ENCODE data around the gene TRERF1.

TRERF1 gene

DNA sequence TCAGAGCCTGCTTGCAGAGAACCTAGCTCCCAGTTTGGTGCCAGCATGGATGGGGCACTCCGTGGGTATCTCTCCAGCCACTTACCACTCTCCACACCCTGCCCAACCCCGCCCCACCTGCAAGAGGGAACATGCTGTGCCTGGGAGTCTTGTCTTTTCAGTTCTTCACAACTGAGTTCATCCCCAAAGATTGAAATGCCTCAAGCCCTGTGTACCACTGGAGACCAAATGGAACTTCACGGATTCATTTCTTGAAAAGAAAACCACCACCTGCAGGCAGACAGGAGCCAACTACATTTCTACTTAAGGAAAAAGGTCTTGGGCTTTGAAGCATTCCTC is 50.1 kb downstream of the TRERF1 start:
- Histone ChIP-seq H3K9me3 (ENCODE audit: control insufficient read depth, insufficient read depth, low read length) (no peaks in the 10 kb centered on the region), H3K4me3 (ENCODE audit: low read depth, low read length) (no peak overlapping the region), H3K27me3 (ENCODE audit: control insufficient read depth, insufficient read depth, low read length) (no peaks in the 10 kb centered on the region), H3K9ac (ENCODE audit: low read depth, low read length) (no peak overlapping the region), H3K4me1 (ENCODE audit: control insufficient read depth, insufficient read depth, low read length) (peaks cover 41% of the 10 kb centered on the region), H3K36me3 (ENCODE audit: control insufficient read depth, insufficient read depth, low read length) (no peaks in the 10 kb centered on the region)

- H3K4me3 ChIP-seq (ENCODE audit: low read depth, low read length) = no peak overlapping the region
- no peak overlapping the region for H3K9ac ChIP-seq (ENCODE audit: low read depth, low read length)
These were observed 50.7 kb downstream of the TRERF1 start for GRCh38 chr6:42400886-42401612.

GRCh38 chr6:42400061-42400760 is 51.5 kb downstream of the TRERF1 start:
- H3K4me1 ChIP-seq (ENCODE audit: control insufficient read depth, insufficient read depth, low read length) = peaks cover 38% of the 10 kb centered on the region
- H3K9me3 ChIP-seq (ENCODE audit: control insufficient read depth, insufficient read depth, low read length) = no peaks in the 10 kb centered on the region
- no peak overlapping the region for H3K4me3 ChIP-seq (ENCODE audit: low read depth, low read length)
- H3K36me3 ChIP-seq (ENCODE audit: control insufficient read depth, insufficient read depth, low read length) = no peaks in the 10 kb centered on the region
- H3K9ac ChIP-seq (ENCODE audit: low read depth, low read length) = no peak overlapping the region
- no peaks in the 10 kb centered on the region for H3K27me3 ChIP-seq (ENCODE audit: control insufficient read depth, insufficient read depth, low read length)

More at GRCh38 chr6:42400886-42401612, 50.7 kb downstream of the TRERF1 start:
- Histone ChIP-seq H3K9me3 (ENCODE audit: control insufficient read depth, insufficient read depth, low read length) (no peaks in the 10 kb centered on the region), H3K36me3 (ENCODE audit: control insufficient read depth, insufficient read depth, low read length) (no peaks in the 10 kb centered on the region), H3K4me1 (ENCODE audit: control insufficient read depth, insufficient read depth, low read length) (peaks cover 41% of the 10 kb centered on the region), H3K27me3 (ENCODE audit: control insufficient read depth, insufficient read depth, low read length) (no peaks in the 10 kb centered on the region)

- H3K4me3 ChIP-seq (ENCODE audit: low read depth, low read length) = no peak overlapping the region
- peaks cover 10% of the 10 kb centered on the region for H3K4me1 ChIP-seq (ENCODE audit: control insufficient read depth, insufficient read depth, low read length)
- no peaks in the 10 kb centered on the region for H3K27me3 ChIP-seq (ENCODE audit: control insufficient read depth, insufficient read depth, low read length)
- H3K9ac ChIP-seq (ENCODE audit: low read depth, low read length) = no peak overlapping the region
- H3K9me3 ChIP-seq (ENCODE audit: control insufficient read depth, insufficient read depth, low read length) = no peaks in the 10 kb centered on the region
- no peaks in the 10 kb centered on the region for H3K36me3 ChIP-seq (ENCODE audit: control insufficient read depth, insufficient read depth, low read length)
These were observed 55.0 kb downstream of the TRERF1 start for GRCh38 chr6:42396720-42397119.

DNA sequence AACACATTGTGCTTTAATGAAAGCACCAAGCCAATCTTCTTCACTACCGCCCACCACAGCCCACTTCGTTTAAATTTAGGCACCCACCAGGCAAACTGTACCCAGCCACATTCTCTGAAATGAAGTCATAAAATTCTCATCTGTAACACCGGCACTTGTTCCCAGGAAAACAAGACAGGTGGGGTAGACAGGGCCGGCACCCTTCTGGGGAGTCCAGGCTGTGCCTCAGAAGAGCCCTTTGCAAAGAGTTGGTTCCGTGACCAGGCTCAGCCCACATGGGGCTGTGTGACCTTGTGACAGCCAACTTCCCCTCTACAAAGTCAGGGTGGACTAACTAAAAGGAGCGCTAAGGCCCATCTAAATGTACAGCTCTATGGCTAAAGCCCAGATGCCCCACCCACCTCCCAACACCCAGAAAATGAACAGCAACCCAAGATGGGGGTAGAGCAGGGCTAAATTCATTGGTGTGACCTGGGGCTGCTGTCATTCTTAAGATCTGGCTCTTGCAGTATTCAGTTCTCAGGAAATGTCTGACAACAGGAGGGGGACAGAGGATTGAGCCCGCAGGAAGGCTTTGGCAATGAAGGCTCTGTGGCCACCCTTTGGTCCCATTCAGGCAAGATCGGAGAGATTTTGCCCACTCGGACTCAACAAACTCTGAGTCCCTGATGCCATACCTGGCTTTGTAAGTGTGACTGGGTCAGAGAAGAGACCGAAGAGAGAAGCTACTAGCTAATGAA is 56.7 kb downstream of the TRERF1 start:
- Histone ChIP-seq H3K27me3 (ENCODE audit: control insufficient read depth, insufficient read depth, low read length) (no peaks in the 10 kb centered on the region), H3K9me3 (ENCODE audit: control insufficient read depth, insufficient read depth, low read length) (no peaks in the 10 kb centered on the region), H3K4me3 (ENCODE audit: low read depth, low read length) (no peak overlapping the region), H3K9ac (ENCODE audit: low read depth, low read length) (no peak overlapping the region), H3K4me1 (ENCODE audit: control insufficient read depth, insufficient read depth, low read length) (peaks cover 15% of the 10 kb centered on the region), H3K36me3 (ENCODE audit: control insufficient read depth, insufficient read depth, low read length) (no peaks in the 10 kb centered on the region)

DNA sequence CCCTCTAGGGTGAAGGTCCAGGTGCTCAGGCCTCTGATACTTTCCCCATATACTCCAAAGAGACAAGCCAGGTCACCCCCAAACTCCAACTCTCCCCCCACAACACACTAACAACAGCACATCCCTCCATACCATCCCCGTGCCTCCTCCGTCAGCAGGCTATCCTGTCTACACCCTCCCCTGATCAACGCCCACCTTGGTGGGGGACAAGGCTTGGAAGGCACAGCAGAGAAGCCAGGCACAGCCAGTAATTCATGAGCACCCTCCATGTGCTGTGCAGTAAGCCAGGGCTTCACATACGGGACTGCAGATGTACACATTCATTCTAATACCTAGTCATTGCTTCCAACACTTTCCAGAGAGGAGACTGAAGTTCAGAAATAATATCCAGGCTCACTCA is 57.6 kb downstream of the TRERF1 start:
- Histone ChIP-seq H3K4me1 (ENCODE audit: control insufficient read depth, insufficient read depth, low read length) (peaks cover 21% of the 10 kb centered on the region), H3K4me3 (ENCODE audit: low read depth, low read length) (no peak overlapping the region), H3K9me3 (ENCODE audit: control insufficient read depth, insufficient read depth, low read length) (no peaks in the 10 kb centered on the region), H3K9ac (ENCODE audit: low read depth, low read length) (no peak overlapping the region), H3K27me3 (ENCODE audit: control insufficient read depth, insufficient read depth, low read length) (no peaks in the 10 kb centered on the region), H3K36me3 (ENCODE audit: control insufficient read depth, insufficient read depth, low read length) (no peaks in the 10 kb centered on the region)

- no peaks in the 10 kb centered on the region for H3K27me3 ChIP-seq (ENCODE audit: control insufficient read depth, insufficient read depth, low read length)
- H3K9me3 ChIP-seq (ENCODE audit: control insufficient read depth, insufficient read depth, low read length) = no peaks in the 10 kb centered on the region
- no peak overlapping the region for H3K4me3 ChIP-seq (ENCODE audit: low read depth, low read length)
- no peaks in the 10 kb centered on the region for H3K36me3 ChIP-seq (ENCODE audit: control insufficient read depth, insufficient read depth, low read length)
- no peak overlapping the region for H3K9ac ChIP-seq (ENCODE audit: low read depth, low read length)
- peaks cover 21% of the 10 kb centered on the region for H3K4me1 ChIP-seq (ENCODE audit: control insufficient read depth, insufficient read depth, low read length)
These were observed 58.4 kb downstream of the TRERF1 start for GRCh38 chr6:42393339-42393738.

DNA sequence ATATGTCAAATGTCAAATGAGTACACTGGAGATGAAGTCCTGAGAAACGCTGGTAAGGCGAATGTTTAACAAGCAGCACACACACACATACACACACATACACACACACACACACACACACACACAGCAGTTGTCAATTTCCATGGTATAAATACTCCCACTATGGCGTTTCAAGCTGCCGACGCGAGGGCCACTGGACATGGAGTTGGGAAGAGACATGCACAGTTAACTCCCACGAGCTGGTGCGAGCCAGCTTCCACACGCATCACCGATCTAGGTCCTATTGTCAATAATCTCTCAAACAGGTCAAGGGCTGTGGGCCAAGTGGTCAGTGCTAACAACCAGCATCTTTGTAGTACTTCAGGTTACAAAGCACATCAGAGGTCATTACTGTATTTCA is 58.9 kb downstream of the TRERF1 start:
- H3K9ac ChIP-seq (ENCODE audit: low read depth, low read length) = no peak overlapping the region
- no peaks in the 10 kb centered on the region for H3K27me3 ChIP-seq (ENCODE audit: control insufficient read depth, insufficient read depth, low read length)
- no peaks in the 10 kb centered on the region for H3K9me3 ChIP-seq (ENCODE audit: control insufficient read depth, insufficient read depth, low read length)
- no peak overlapping the region for H3K4me3 ChIP-seq (ENCODE audit: low read depth, low read length)
- peaks cover 21% of the 10 kb centered on the region for H3K4me1 ChIP-seq (ENCODE audit: control insufficient read depth, insufficient read depth, low read length)
- H3K36me3 ChIP-seq (ENCODE audit: control insufficient read depth, insufficient read depth, low read length) = no peaks in the 10 kb centered on the region

- H3K4me3 ChIP-seq (ENCODE audit: low read depth, low read length) = no peak overlapping the region
- H3K9ac ChIP-seq (ENCODE audit: low read depth, low read length) = no peak overlapping the region
- H3K4me1 ChIP-seq (ENCODE audit: control insufficient read depth, insufficient read depth, low read length) = peaks cover 15% of the 10 kb centered on the region
These were observed 60.3 kb downstream of the TRERF1 start for GRCh38 chr6:42391441-42391840.

DNA sequence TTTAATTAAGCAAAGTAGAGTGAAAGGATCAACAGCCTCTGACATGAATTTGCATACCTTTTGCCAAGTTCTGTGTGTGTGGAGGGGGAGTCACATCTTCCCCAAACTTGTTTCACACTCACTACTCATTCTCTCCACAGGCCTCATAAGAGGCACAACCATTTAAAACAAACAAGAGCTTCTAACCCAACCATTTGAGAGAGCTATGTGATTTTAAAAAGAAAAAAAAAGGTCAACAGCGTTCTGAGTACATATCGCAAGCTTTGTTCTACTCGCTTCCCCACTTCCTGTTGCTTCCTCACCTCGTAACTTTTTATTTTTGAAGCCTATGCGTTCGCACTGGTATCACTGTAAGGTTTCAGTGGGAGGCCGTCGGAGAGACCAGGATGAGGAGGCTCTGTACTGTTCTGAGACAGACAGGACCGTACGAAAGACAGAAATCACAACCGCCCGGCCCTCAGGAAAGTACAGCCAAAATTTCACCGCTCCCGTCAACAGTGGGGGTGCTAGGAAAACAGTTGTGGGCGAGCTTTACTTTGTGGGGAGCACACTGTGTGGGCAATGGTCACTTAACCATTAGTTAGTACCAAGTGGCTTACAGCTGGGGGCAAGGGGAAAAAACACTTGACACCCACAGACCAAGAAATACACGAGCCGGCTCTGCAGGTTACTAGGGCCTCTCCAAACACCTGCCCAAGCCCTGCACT is 61.3 kb downstream of the TRERF1 start:
- Histone ChIP-seq H3K27me3 (ENCODE audit: control insufficient read depth, insufficient read depth, low read length) (no peaks in the 10 kb centered on the region), H3K4me1 (ENCODE audit: control insufficient read depth, insufficient read depth, low read length) (peaks cover 15% of the 10 kb centered on the region), H3K9ac (ENCODE audit: low read depth, low read length) (no peak overlapping the region), H3K36me3 (ENCODE audit: control insufficient read depth, insufficient read depth, low read length) (no peaks in the 10 kb centered on the region), H3K9me3 (ENCODE audit: control insufficient read depth, insufficient read depth, low read length) (no peaks in the 10 kb centered on the region), H3K4me3 (ENCODE audit: low read depth, low read length) (no peak overlapping the region)

More at GRCh38 chr6:42391441-42391840, 60.3 kb downstream of the TRERF1 start:
- H3K27me3 ChIP-seq (ENCODE audit: control insufficient read depth, insufficient read depth, low read length) = no peaks in the 10 kb centered on the region
- no peaks in the 10 kb centered on the region for H3K36me3 ChIP-seq (ENCODE audit: control insufficient read depth, insufficient read depth, low read length)
- no peaks in the 10 kb centered on the region for H3K9me3 ChIP-seq (ENCODE audit: control insufficient read depth, insufficient read depth, low read length)

DNA sequence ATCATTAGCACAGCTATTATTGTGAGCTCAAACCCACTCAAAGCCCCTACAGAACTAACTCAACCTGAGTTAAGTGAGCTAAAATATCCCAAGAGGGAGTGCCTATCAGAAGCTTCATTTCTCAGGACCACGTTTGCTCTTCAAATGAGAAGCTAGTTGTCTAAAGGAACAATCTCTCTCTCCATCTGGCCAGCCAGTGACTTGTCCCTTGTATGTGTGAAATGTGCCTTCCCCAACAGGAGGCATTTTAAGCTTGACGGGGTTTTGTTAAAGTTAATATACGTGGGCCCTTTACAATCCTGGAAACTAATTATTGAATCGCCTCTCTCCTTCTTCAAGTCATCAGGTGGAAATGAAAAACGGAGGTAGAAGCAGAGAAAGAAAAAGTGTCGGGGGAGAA is 62.0 kb downstream of the TRERF1 start:
- Histone ChIP-seq H3K9ac (ENCODE audit: low read depth, low read length) (no peak overlapping the region), H3K9me3 (ENCODE audit: control insufficient read depth, insufficient read depth, low read length) (no peaks in the 10 kb centered on the region), H3K4me3 (ENCODE audit: low read depth, low read length) (no peak overlapping the region), H3K27me3 (ENCODE audit: control insufficient read depth, insufficient read depth, low read length) (no peaks in the 10 kb centered on the region), H3K4me1 (ENCODE audit: control insufficient read depth, insufficient read depth, low read length) (peaks cover 12% of the 10 kb centered on the region), H3K36me3 (ENCODE audit: control insufficient read depth, insufficient read depth, low read length) (no peaks in the 10 kb centered on the region)
